Adrenal gland (tissue), 12 donors: Measurements from ENCODE around the gene ATP6V1C2. TPM values are rescaled to one million over a fixed set of nuclear protein-coding genes. Genes with fewer than 3 reads are reported as not detected.

Source experiments
- DNase-seq, 7 donors: peaks; one replicate each; pipeline ENCODE4 v3.0.0-alpha.2; 2019 to 2020
- H3K27ac ChIP-seq, 5 donors: fragments of 200-600 bp; sonication (generic) in 4 of 5; 1 replicate in 3 of 5; 2 replicates in 2 of 5; pipeline versions ENCODE4 v1.5.1 to v1.8.0; 2016 to 2020; ENCODE audit warnings: mild to moderate bottlenecking in 1 of 5
- H3K27me3 ChIP-seq: fragments of 200-600 bp; 2 replicates; pipeline ENCODE4 v1.8.0; 2021
- H3K36me3 ChIP-seq, 2 donors: fragments of 200-600 bp; replicated peaks in 1 of 2; 1 replicate in 1 of 2; 2 replicates in 1 of 2; pipeline versions ENCODE4 v1.5.1 to v1.8.0; 2018 to 2022
- H3K4me1 ChIP-seq, 2 donors: fragments of 200-600 bp; replicated peaks in 1 of 2; 1 replicate in 1 of 2; 2 replicates in 1 of 2; pipeline versions ENCODE4 v1.5.1 to v1.8.0; 2018 to 2021
- H3K4me3 ChIP-seq, 4 donors: fragments of 200-600 bp; sonication (generic) in 3 of 4; one replicate each; pipeline ENCODE4 v1.5.1; 2016 to 2018
- H3K9me3 ChIP-seq, 3 donors: fragments of 200-600 bp; sonication (generic) in 1 of 3; replicated peaks in 1 of 3; 1 replicate in 2 of 3; 2 replicates in 1 of 3; pipeline versions ENCODE4 v1.5.1 to v1.8.0; 2016 to 2021
- POLR2A ChIP-seq, 2 donors: fragments of 450-650 bp; IDR thresholded peaks; one replicate each; pipeline ENCODE4 v1.6.1; 2017; ENCODE audit warnings: antibody characterized with exemption in 2 of 2, mild to moderate bottlenecking in 2 of 2, moderate library complexity in 1 of 2
- WGBS, 4 donors: extraction: QIAGEN DNeasy Blood & Tissue Kit in 2 of 4; methylation state at CpG; one replicate each; pipeline versions ENCODE4 v1.1.5 to v1.1.7; 2013 to 2017; 5-methylcytosine and 5-hydroxymethylcytosine counted together
- intact Hi-C, 2 donors: fragments of 100-400 bp; cut with DNase I; formaldehyde crosslinking; loops; one replicate each; pipeline versions ENCODE4 v1.14.1 to v1.15.0; 2022 to 2023
- polyA plus RNA-seq, 3 donors: library from polyadenylated mRNA; stranded (reverse); fragments of 200-250 nt in 2 of 3; fragments of 350-450 nt in 1 of 3; fragmentation: Illumina TruSeq in 1 of 3; extraction: RNeasy Lipid Tissue Mini Kit (QIAGEN cat#74804) in 1 of 3; gene quantifications; one replicate each; pipeline ENCODE4 v1.2.3, GENCODE V29; 2013 to 2014
- small RNA-seq, 2 donors: library from RNA; depleted of rRNA; stranded (forward); fragments of <200 nt; gene quantifications; one replicate each; pipeline ENCODE3, GENCODE V24; 2016
- total RNA-seq, 9 donors: library from RNA; depleted of rRNA in 4 of 9; stranded (reverse); fragments of >200 nt in 4 of 9; fragments of 120-200 nt in 1 of 9; fragmentation: NEBNext Ultra II Directional in 1 of 9; extraction: Animal tissue kit (Norgen Biotek cat#: 25700) in 1 of 9; gene quantifications; one replicate each; pipeline versions ENCODE4 v1.1.0 to v1.2.4, GENCODE V29; 2013 to 2023
- TF ChIP-seq, protein P1 (sequence below), 6 experiments: fragments of 450-650 bp in 4 of 6; fragments of 200-600 bp in 2 of 6; sonication (generic) in 1 of 6; IDR thresholded peaks; 1 replicate in 5 of 6; 2 replicates in 1 of 6; pipeline versions ENCODE4 v1.5.1 to v1.8.0; 2016 to 2021; ENCODE audit warnings: antibody characterized with exemption in 6 of 6, mild to moderate bottlenecking in 2 of 6, moderate library complexity in 1 of 6
- donor health status: healthy with polysubstance abuse.
- donor health status: Bipolar disorder and iron deficiency.
- donor health status: DM: yes; HTN: yes; CAD: no.
- donor health status: DM: no; HTN: no; CAD: no.
- donor health status: DM: no; HTN: no; CAD: no.
- donor health status: DM: yes; HTN: yes; CAD: no.

The ATP6V1C2 gene
- total and polyA plus RNA-seq, 12 donors: 0.14 to 7.7 (median 0.94) TPM; not detected in 1

- Histone ChIP-seq H3K4me1 (no peaks in the 10 kb centered on the region), H3K36me3 (no peaks in the 10 kb centered on the region), H3K27ac (no peak overlapping the region), H3K9me3 (no peaks in the 10 kb centered on the region), H3K27me3 (no peaks in the 10 kb centered on the region), H3K4me3 (no peak overlapping the region)
- no peak for TF ChIP-seq POLR2A (IDR thresholded peaks at IDR 0.05)
- TF ChIP-seq, protein P1, sequence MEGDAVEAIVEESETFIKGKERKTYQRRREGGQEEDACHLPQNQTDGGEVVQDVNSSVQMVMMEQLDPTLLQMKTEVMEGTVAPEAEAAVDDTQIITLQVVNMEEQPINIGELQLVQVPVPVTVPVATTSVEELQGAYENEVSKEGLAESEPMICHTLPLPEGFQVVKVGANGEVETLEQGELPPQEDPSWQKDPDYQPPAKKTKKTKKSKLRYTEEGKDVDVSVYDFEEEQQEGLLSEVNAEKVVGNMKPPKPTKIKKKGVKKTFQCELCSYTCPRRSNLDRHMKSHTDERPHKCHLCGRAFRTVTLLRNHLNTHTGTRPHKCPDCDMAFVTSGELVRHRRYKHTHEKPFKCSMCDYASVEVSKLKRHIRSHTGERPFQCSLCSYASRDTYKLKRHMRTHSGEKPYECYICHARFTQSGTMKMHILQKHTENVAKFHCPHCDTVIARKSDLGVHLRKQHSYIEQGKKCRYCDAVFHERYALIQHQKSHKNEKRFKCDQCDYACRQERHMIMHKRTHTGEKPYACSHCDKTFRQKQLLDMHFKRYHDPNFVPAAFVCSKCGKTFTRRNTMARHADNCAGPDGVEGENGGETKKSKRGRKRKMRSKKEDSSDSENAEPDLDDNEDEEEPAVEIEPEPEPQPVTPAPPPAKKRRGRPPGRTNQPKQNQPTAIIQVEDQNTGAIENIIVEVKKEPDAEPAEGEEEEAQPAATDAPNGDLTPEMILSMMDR (IDR thresholded peaks at IDR 0.05): no peak
- intact Hi-C loops: loop anchor here (2.0 to 5.0 kb wide), 2 partner anchors 289 to 292 kb away; no protein-coding TSS in a partner anchor
- DNase-seq: no peak
- WGBS, 4 donors: 69 to 82% (median 78%) methylated on average over 10 of the region's 10 CpGs
Observed at GRCh38 chr2:10833021-10833420, 111.6 kb downstream of the ATP6V1C2 start.

GRCh38 chr2:10834068-10834655, 112.7 kb downstream of the ATP6V1C2 start:
- no peak overlapping the region for H3K4me3 ChIP-seq
- intact Hi-C loops: loop anchor here in 1 of 2 donors (5.0 kb wide), 1 partner anchor 288 kb away; no protein-coding TSS in a partner anchor
- 74 to 83% (median 79%) methylated on average over 4 to 8 of the region's 8 CpGs for WGBS, 4 donors
- H3K4me1 ChIP-seq: no peaks in the 10 kb centered on the region
- no peaks in the 10 kb centered on the region for H3K36me3 ChIP-seq
- H3K27ac ChIP-seq: no peak overlapping the region
- H3K9me3 ChIP-seq: no peaks in the 10 kb centered on the region
- no peak for DNase-seq
- no peaks in the 10 kb centered on the region for H3K27me3 ChIP-seq
- TF ChIP-seq, protein P1 (IDR thresholded peaks at IDR 0.05): no peak
- no peak for TF ChIP-seq POLR2A (IDR thresholded peaks at IDR 0.05)

Small RNAs within 50 kb of the gene (small RNA-seq; reads per million reads assigned to genes)
- gene RNU7-138P (0 reads per million in 2 donors), gene RNU7-176P (0 reads per million in 2 donors)

Other genes starting within 250 kb of the ATP6V1C2 start
- 10 to 100 TPM; 16.7 to 46.8 (median 27.0) TPM for gene NOL10, start 31.7 kb upstream of the ATP6V1C2 start, total RNA-seq
- 10 to 100 TPM; 10.3 to 55.6 (median 13.8) TPM for gene NOL10, start 31.7 kb upstream of the ATP6V1C2 start, polyA plus RNA-seq
- gene PDIA6, start 91.2 kb downstream of the ATP6V1C2 start, total RNA-seq: 100 to 1,000 TPM in 8 of 9 donors, 10 to 100 TPM in 1; 92.3 to 544 (median 145) TPM
- gene PDIA6, start 91.2 kb downstream of the ATP6V1C2 start, polyA plus RNA-seq: 100 to 1,000 TPM in 1 of 3 donors, 10 to 100 TPM in 2; 28.6 to 490 (median 36.2) TPM
- 1 to 10 TPM in 1 of 9 donors, under 1 TPM in 2, not detected in 6; 0.11 to 1.1 (median 0.18) TPM for gene KCNF1, start 190.3 kb downstream of the ATP6V1C2 start, total RNA-seq
- gene KCNF1, start 190.3 kb downstream of the ATP6V1C2 start, polyA plus RNA-seq: under 1 TPM in 1 of 3 donors, not detected in 2; 0.03 TPM